ENCODE data around the gene POSTN.

Gene POSTN

GRCh38 chr13:37587236-37587635 is 11.3 kb downstream of the POSTN start:
- H4K20me1 ChIP-seq (ENCODE audit: insufficient read depth, low read length): no peaks in the 10 kb centered on the region
- H3K27ac ChIP-seq (ENCODE audit: low read length): no peak overlapping the region
- H3K27me3 ChIP-seq (ENCODE audit: low read depth, low read length): no peaks in the 10 kb centered on the region
- no peak overlapping the region for H3K9ac ChIP-seq (ENCODE audit: low read length)
- no peaks in the 10 kb centered on the region for H3K4me1 ChIP-seq (ENCODE audit: low read length)
- H3K79me2 ChIP-seq (ENCODE audit: low read length): no peaks in the 10 kb centered on the region
- H3K9me3 ChIP-seq (ENCODE audit: insufficient read depth, low read length): no peaks in the 10 kb centered on the region
- no peaks in the 10 kb centered on the region for H3K36me3 ChIP-seq (replicated peaks; ENCODE audit: low read depth, low read length)
- H3K4me2 ChIP-seq (ENCODE audit: low read length): no peak overlapping the region
- no peak overlapping the region for H2AFZ ChIP-seq (ENCODE audit: low read depth, low read length)
- no peak overlapping the region for H3K4me3 ChIP-seq (ENCODE audit: low read length)
- no peak for TF ChIP-seq EZH2phosphoT487 (IDR thresholded peaks at IDR 0.05; ENCODE audit: low read depth)
- no peak for TF ChIP-seq CTCF (IDR thresholded peaks at IDR 0.05; ENCODE audit: low read depth, low read length)

GRCh38 chr13:37586164-37586563 is 12.4 kb downstream of the POSTN start:
- Histone ChIP-seq H3K9ac (ENCODE audit: low read length) (no peak overlapping the region), H3K9me3 (ENCODE audit: insufficient read depth, low read length) (no peaks in the 10 kb centered on the region), H3K4me3 (ENCODE audit: low read length) (no peak overlapping the region), H4K20me1 (ENCODE audit: insufficient read depth, low read length) (no peaks in the 10 kb centered on the region), H3K27me3 (ENCODE audit: low read depth, low read length) (no peaks in the 10 kb centered on the region), H3K4me2 (ENCODE audit: low read length) (no peak overlapping the region), H3K27ac (ENCODE audit: low read length) (no peak overlapping the region), H2AFZ (ENCODE audit: low read depth, low read length) (no peak overlapping the region), H3K4me1 (ENCODE audit: low read length) (no peaks in the 10 kb centered on the region), H3K36me3 (replicated peaks; ENCODE audit: low read depth, low read length) (no peaks in the 10 kb centered on the region), H3K79me2 (ENCODE audit: low read length) (no peaks in the 10 kb centered on the region)
- TF ChIP-seq CTCF (IDR thresholded peaks at IDR 0.05; ENCODE audit: low read depth, low read length) (no peak), EZH2phosphoT487 (IDR thresholded peaks at IDR 0.05; ENCODE audit: low read depth) (no peak)

GRCh38 chr13:37585541-37585940 is 13.0 kb downstream of the POSTN start:
- no peaks in the 10 kb centered on the region for H3K27me3 ChIP-seq (ENCODE audit: low read depth, low read length)
- no peak for TF ChIP-seq EZH2phosphoT487 (IDR thresholded peaks at IDR 0.05; ENCODE audit: low read depth)
- TF ChIP-seq CTCF (IDR thresholded peaks at IDR 0.05; ENCODE audit: low read depth, low read length): no peak
- no peaks in the 10 kb centered on the region for H3K79me2 ChIP-seq (ENCODE audit: low read length)
- H3K9me3 ChIP-seq (ENCODE audit: insufficient read depth, low read length): no peaks in the 10 kb centered on the region
- no peak overlapping the region for H2AFZ ChIP-seq (ENCODE audit: low read depth, low read length)
- H3K4me2 ChIP-seq (ENCODE audit: low read length): no peak overlapping the region
- no peak overlapping the region for H3K27ac ChIP-seq (ENCODE audit: low read length)
- H3K4me3 ChIP-seq (ENCODE audit: low read length): no peak overlapping the region
- no peaks in the 10 kb centered on the region for H3K4me1 ChIP-seq (ENCODE audit: low read length)
- H3K36me3 ChIP-seq (replicated peaks; ENCODE audit: low read depth, low read length): no peaks in the 10 kb centered on the region
- H4K20me1 ChIP-seq (ENCODE audit: insufficient read depth, low read length): no peaks in the 10 kb centered on the region
- H3K9ac ChIP-seq (ENCODE audit: low read length): no peak overlapping the region

- Histone ChIP-seq H3K36me3 (replicated peaks; ENCODE audit: low read depth, low read length) (no peaks in the 10 kb centered on the region), H3K79me2 (ENCODE audit: low read length) (no peaks in the 10 kb centered on the region), H3K27me3 (ENCODE audit: low read depth, low read length) (no peaks in the 10 kb centered on the region), H2AFZ (ENCODE audit: low read depth, low read length) (no peak overlapping the region), H3K9me3 (ENCODE audit: insufficient read depth, low read length) (no peaks in the 10 kb centered on the region), H3K4me3 (ENCODE audit: low read length) (no peak overlapping the region), H4K20me1 (ENCODE audit: insufficient read depth, low read length) (no peaks in the 10 kb centered on the region), H3K4me1 (ENCODE audit: low read length) (no peaks in the 10 kb centered on the region), H3K4me2 (ENCODE audit: low read length) (no peak overlapping the region), H3K9ac (ENCODE audit: low read length) (no peak overlapping the region), H3K27ac (ENCODE audit: low read length) (no peak overlapping the region)
- TF ChIP-seq EZH2phosphoT487 (IDR thresholded peaks at IDR 0.05; ENCODE audit: low read depth) (no peak), CTCF (IDR thresholded peaks at IDR 0.05; ENCODE audit: low read depth, low read length) (no peak)
These were observed 22.0 kb downstream of the POSTN start for GRCh38 chr13:37576601-37577000.

All from OCI-LY3 (cell line).